HG02798 (cell line): ENCODE data around the gene LGALS3BP.

Experiments
- ATAC-seq: cut with Tn5 transposase; IDR thresholded peaks from one replicate; pipeline ENCODE4 v1.9.1; 2021; ENCODE audit warnings: mild to moderate bottlenecking; ENCODE audit not compliant: unreplicated experiment, poor library complexity

LGALS3BP gene

GRCh38 chr17:78922816-78923498 is 56.8 kb downstream of the LGALS3BP start:
- ATAC-seq: no peak

DNA sequence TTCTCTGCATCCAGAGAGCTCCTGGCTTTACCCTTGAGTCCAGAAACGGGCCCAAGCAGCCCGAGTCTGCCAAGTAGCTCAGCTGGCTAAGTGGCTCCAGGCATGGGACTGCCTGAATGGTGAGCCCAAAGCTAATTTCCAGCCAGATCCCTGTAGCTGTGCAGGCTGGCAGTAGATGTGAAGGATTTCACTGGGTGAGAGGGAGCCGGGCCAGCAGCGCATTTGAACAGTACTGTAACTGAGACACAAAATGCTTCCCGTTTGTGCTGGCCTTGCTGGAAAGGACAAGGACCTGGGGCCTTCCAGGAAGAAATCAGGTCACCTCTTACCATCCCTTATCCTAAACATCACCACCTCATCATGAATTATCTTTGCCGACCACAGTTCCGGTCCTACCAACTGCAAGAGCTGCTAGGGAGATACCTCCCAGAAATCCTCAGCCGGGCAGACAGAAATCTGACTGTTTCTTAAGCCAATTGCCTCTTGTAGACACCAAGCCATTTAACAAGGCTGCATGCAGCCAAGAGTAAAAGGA is 58.2 kb downstream of the LGALS3BP start:
- ATAC-seq: no peak
